Fibroblast of mammary gland (primary cell): ENCODE data around the gene COL23A1.
"Not testable (repeated sequence)": the region's sequence is repeated elsewhere in the genome, so short reads cannot be mapped to it uniquely, and the experiment has no call there.

Source experiments
- DNase-seq: peaks from one replicate; pipeline ENCODE4 v3.0.0-alpha.2; 2010; ENCODE audit warnings: low read depth
- H3K4me3 ChIP-seq: 2 replicates; pipeline ENCODE4 v1.5.1; 2011; ENCODE audit warnings: low read depth, mild to moderate bottlenecking, low read length, moderate library complexity; ENCODE audit not compliant: control insufficient read depth
- TF ChIP-seq, protein P1 (sequence below): conservative IDR thresholded peaks from 2 replicates; pipeline ENCODE4 v1.5.1; 2011; ENCODE audit warnings: low read depth, low read length, inconsistent platforms; ENCODE audit not compliant: control insufficient read depth, insufficient read depth

Gene COL23A1

DNA sequence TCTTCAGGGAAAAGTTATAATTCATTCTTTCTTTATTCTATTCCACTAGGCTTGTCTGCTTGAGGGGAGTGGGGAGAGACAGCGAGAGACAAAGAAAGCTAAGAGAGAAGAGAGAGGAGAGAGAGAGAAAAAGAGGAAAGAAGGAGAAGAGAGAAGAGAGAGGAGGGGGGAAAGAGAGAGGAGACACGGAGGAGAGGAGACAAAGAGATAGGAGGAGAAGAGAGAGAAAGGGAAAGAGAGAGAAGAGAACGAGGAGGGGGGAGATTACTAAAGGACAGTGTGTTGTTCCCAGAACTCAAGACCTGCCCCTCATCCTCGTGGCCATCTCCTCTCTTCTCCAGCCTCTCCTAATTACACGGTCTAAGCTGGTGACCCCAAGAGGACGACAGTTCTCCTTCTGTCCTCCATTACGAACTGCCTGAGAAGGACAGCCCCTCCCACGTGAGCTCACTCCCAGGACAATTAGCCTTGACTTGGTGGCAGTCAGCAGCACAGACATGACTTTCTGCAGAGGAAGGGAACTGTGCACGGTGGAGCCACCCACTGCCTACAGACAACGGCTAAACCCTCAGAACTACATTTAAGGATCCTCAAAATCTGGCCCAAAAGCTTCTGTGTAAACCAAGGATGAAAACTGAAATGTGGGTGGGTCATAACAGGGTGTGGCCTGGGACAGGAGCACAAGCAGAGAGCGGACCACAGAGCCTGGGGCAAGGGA is 99.1 kb downstream of the COL23A1 start:
- TF ChIP-seq, protein P1, sequence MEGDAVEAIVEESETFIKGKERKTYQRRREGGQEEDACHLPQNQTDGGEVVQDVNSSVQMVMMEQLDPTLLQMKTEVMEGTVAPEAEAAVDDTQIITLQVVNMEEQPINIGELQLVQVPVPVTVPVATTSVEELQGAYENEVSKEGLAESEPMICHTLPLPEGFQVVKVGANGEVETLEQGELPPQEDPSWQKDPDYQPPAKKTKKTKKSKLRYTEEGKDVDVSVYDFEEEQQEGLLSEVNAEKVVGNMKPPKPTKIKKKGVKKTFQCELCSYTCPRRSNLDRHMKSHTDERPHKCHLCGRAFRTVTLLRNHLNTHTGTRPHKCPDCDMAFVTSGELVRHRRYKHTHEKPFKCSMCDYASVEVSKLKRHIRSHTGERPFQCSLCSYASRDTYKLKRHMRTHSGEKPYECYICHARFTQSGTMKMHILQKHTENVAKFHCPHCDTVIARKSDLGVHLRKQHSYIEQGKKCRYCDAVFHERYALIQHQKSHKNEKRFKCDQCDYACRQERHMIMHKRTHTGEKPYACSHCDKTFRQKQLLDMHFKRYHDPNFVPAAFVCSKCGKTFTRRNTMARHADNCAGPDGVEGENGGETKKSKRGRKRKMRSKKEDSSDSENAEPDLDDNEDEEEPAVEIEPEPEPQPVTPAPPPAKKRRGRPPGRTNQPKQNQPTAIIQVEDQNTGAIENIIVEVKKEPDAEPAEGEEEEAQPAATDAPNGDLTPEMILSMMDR = no peak
- H3K4me3 ChIP-seq = no peak overlapping the region
- DNase-seq = no peak

DNA sequence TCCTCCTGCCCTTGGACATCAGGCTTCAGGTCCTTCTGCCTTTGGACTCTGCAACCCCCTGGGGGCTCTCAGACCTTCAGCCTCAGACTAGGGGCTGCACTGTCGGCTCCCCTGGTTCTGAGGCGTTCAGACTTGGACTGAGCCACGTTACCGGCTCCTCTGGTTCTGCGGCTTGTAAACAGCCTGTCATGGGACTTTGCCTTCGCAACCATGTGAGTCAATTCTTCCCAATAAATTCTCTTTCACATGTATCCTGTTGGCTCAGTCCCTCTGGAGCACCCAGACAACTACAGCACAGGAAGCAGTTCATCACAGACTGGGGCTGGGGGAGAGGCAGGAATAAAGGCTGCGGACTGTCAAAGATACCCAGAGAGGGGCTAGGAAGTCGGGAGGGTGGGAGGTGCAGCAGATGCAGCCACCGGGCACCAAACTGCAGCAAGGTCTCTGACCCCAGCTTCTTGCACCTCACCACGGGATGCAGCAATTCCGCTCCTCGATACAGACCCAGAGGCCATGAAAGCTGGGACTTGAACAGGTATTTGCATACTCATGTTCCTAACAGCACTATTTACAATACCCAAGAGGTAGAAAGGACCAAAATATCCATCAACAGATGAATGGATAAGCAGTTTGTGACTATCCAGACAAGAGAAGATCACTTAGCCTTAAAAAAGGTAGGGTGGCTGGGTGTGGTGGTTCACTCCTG is 100.8 kb downstream of the COL23A1 start:
- no peak for DNase-seq
- TF ChIP-seq, protein P1 = no peak
- H3K4me3 ChIP-seq = no peak overlapping the region

DNA sequence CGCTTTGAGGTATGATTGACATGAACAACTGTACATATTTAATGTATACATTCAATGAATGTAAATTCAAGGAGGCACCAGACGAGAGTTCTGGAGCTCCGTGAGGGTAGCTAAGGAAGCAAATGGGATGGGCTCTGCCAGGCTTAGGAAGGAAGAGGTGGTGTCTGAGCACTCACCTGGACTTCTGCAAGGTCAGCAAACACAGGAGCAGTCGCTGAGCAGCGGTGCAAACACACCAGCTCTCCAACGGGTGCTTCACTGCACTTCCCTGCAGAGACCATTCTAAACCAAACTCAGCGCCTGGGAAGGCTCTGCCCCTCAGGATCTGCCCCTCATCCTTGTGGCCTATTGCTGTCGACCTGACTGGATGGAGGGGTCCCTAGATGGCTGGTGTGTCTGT is 101.5 kb downstream of the COL23A1 start:
- TF ChIP-seq, protein P1 = no peak
- no peak for DNase-seq
- H3K4me3 ChIP-seq = no peak overlapping the region

- DNase-seq = no peak
- no peak overlapping the region for H3K4me3 ChIP-seq
- TF ChIP-seq, protein P1 = no peak
Observed at GRCh38 chr5:178487911-178488600, 102.1 kb downstream of the COL23A1 start.

DNA sequence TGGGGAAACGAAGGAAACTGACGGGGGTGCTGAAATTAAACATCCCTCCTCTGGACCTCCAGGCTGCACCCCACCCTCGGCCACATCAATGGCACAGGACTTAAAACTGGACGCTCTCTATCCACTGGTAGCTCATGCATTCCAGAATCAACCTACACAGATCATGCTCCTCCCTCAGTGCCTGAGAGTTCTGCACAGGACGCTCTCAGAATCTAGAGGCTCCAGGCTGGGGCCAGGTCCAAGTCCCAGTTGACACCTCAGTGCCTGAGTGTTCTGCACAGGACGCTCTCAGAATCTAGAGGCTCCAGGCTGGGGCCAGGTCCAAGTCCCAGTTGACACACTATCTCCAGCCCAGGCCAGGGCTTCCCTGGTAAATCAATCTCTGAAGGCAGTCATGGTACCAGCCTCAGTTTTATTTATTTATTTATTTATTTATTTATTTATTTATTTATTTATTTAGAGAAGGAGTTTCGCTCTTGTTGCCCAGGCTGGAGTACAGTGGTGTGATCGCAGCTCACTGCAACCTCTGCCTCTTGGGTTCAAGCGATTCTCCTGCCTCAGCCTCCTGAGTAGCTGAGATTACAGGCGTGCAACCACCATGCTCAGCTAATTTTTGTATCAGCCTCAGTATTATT is 103.2 kb downstream of the COL23A1 start:
- not testable (repeated sequence) for H3K4me3 ChIP-seq, DNase-seq

GRCh38 chr5:178486239-178486641 is 104.0 kb downstream of the COL23A1 start:
- no peak for DNase-seq
- TF ChIP-seq, protein P1 = no peak

More at GRCh38 chr5:178486239-178486641, 104.0 kb downstream of the COL23A1 start:
- no peak overlapping the region for H3K4me3 ChIP-seq
